HG02970 (cell line): Measurements from ENCODE around the gene SCRN1.

Source experiments
- ATAC-seq: cut with Tn5 transposase; IDR thresholded peaks from one replicate; pipeline ENCODE4 v1.9.1; 2021; ENCODE audit warnings: mild to moderate bottlenecking, moderate library complexity, moderate number of reproducible peaks; ENCODE audit not compliant: unreplicated experiment, low FRiP score

The SCRN1 gene

GRCh38 chr7:30010021-30010420 is 20.4 kb upstream of the SCRN1 start:
- no peak for ATAC-seq

- ATAC-seq: no peak
These were observed 15.9 kb upstream of the SCRN1 start for GRCh38 chr7:30005464-30005863.

- ATAC-seq: no peak
These were observed 13.5 kb upstream of the SCRN1 start for GRCh38 chr7:30003098-30003497.

- ATAC-seq: no peak
These were observed 12.4 kb upstream of the SCRN1 start for GRCh38 chr7:30001998-30002397.

GRCh38 chr7:29998489-29998888 is 8.9 kb upstream of the SCRN1 start:
- no peak for ATAC-seq

GRCh38 chr7:29996321-29996720 is 6.7 kb upstream of the SCRN1 start:
- ATAC-seq: no peak

- no peak for ATAC-seq
These were observed 6.1 kb upstream of the SCRN1 start for GRCh38 chr7:29995652-29996051.

- no peak for ATAC-seq
These were observed 3.5 kb upstream of the SCRN1 start for GRCh38 chr7:29993140-29993539.

- ATAC-seq: no peak
These were observed 2.3 kb upstream of the SCRN1 start for GRCh38 chr7:29991937-29992336.

GRCh38 chr7:29990931-29991330 is 1.3 kb upstream of the SCRN1 start:
- no peak for ATAC-seq

- peak; percentile 31 for ATAC-seq
These were observed 961 bp downstream of the SCRN1 start for GRCh38 chr7:29988424-29989256.

- no peak for ATAC-seq
These were observed 1.7 kb downstream of the SCRN1 start for GRCh38 chr7:29987811-29988317.

GRCh38 chr7:29987083-29987482 is 2.5 kb downstream of the SCRN1 start:
- no peak for ATAC-seq

- ATAC-seq: no peak
These were observed 9.4 kb downstream of the SCRN1 start for GRCh38 chr7:29980151-29980550.

- ATAC-seq: no peak
These were observed 11.5 kb downstream of the SCRN1 start for GRCh38 chr7:29977886-29978651.

GRCh38 chr7:29976673-29977415 is 12.8 kb downstream of the SCRN1 start:
- ATAC-seq: no peak

GRCh38 chr7:29976266-29976665 is 13.3 kb downstream of the SCRN1 start:
- ATAC-seq: no peak

GRCh38 chr7:29975561-29975960 is 14.0 kb downstream of the SCRN1 start:
- ATAC-seq: no peak

GRCh38 chr7:29974286-29974685 is 15.3 kb downstream of the SCRN1 start:
- no peak for ATAC-seq

- no peak for ATAC-seq
These were observed 17.3 kb downstream of the SCRN1 start for GRCh38 chr7:29972315-29972669.
